ENCODE data around the gene NBEA. TPM values are rescaled to one million over a fixed set of nuclear protein-coding genes. Genes with fewer than 3 reads are reported as not detected.

Gene NBEA
- total RNA-seq, 1 donor: 4.0 TPM

DNA sequence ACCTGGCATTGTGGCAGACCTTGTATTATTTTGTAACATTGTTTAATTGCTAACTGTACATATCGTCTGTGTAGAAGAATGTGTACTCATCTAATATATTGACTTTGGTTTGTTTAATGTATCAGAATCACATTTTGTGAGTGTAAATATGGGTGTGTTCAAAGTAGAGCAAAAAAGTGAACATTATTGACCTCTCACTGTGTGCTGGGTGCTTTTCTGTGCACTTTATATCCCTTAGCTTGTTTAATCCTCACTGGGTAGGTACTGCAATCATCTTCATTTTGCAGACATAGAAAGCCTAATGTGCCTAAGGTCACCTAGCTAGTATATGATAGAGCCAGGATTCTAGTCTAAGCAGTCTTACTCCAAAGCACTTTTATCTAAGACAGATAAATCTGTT is 289.4 kb downstream of the NBEA start:
- Histone ChIP-seq H3K79me2 (ENCODE audit: insufficient read depth, low read length) (no peaks in the 10 kb centered on the region), H3K27ac (ENCODE audit: low read depth, low read length) (no peak overlapping the region), H3K27me3 (ENCODE audit: insufficient read depth, low read length) (no peaks in the 10 kb centered on the region), H3K4me2 (ENCODE audit: insufficient read depth, low read length) (no peak overlapping the region), H2AFZ (ENCODE audit: low read length) (no peak overlapping the region), H4K20me1 (ENCODE audit: insufficient read depth, low read length) (no peaks in the 10 kb centered on the region), H3K4me1 (ENCODE audit: insufficient read depth, low read length) (no peaks in the 10 kb centered on the region), H3K4me3 (ENCODE audit: insufficient read depth, low read length) (no peak overlapping the region), H3K36me3 (ENCODE audit: insufficient read depth, low read length) (no peaks in the 10 kb centered on the region), H3K9me3 (ENCODE audit: low read depth, low read length) (no peaks in the 10 kb centered on the region)
- TF ChIP-seq, protein P1, sequence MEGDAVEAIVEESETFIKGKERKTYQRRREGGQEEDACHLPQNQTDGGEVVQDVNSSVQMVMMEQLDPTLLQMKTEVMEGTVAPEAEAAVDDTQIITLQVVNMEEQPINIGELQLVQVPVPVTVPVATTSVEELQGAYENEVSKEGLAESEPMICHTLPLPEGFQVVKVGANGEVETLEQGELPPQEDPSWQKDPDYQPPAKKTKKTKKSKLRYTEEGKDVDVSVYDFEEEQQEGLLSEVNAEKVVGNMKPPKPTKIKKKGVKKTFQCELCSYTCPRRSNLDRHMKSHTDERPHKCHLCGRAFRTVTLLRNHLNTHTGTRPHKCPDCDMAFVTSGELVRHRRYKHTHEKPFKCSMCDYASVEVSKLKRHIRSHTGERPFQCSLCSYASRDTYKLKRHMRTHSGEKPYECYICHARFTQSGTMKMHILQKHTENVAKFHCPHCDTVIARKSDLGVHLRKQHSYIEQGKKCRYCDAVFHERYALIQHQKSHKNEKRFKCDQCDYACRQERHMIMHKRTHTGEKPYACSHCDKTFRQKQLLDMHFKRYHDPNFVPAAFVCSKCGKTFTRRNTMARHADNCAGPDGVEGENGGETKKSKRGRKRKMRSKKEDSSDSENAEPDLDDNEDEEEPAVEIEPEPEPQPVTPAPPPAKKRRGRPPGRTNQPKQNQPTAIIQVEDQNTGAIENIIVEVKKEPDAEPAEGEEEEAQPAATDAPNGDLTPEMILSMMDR (IDR thresholded peaks at IDR 0.05; ENCODE audit: extremely low read depth, low read depth, low read length): no peak
- no peak for DNase-seq (ENCODE audit: insufficient read length, low spot score, missing footprints)

GRCh38 chr13:35238274-35238673 is 296.2 kb downstream of the NBEA start:
- no peaks in the 10 kb centered on the region for H3K9me3 ChIP-seq (ENCODE audit: low read depth, low read length)
- TF ChIP-seq, protein P1 (IDR thresholded peaks at IDR 0.05; ENCODE audit: extremely low read depth, low read depth, low read length): no peak
- no peak for DNase-seq (ENCODE audit: insufficient read length, low spot score, missing footprints)
- H3K4me3 ChIP-seq (ENCODE audit: insufficient read depth, low read length): no peak overlapping the region
- H3K4me2 ChIP-seq (ENCODE audit: insufficient read depth, low read length): no peak overlapping the region
- H3K79me2 ChIP-seq (ENCODE audit: insufficient read depth, low read length): no peaks in the 10 kb centered on the region
- no peaks in the 10 kb centered on the region for H3K36me3 ChIP-seq (ENCODE audit: insufficient read depth, low read length)
- H2AFZ ChIP-seq (ENCODE audit: low read length): no peak overlapping the region
- no peaks in the 10 kb centered on the region for H3K27me3 ChIP-seq (ENCODE audit: insufficient read depth, low read length)
- no peak overlapping the region for H3K27ac ChIP-seq (ENCODE audit: low read depth, low read length)
- no peaks in the 10 kb centered on the region for H4K20me1 ChIP-seq (ENCODE audit: insufficient read depth, low read length)
- H3K4me1 ChIP-seq (ENCODE audit: insufficient read depth, low read length): no peaks in the 10 kb centered on the region

GRCh38 chr13:35252536-35253205 is 310.6 kb downstream of the NBEA start:
- Histone ChIP-seq H3K27ac (ENCODE audit: low read depth, low read length) (no peak overlapping the region), H3K9me3 (ENCODE audit: low read depth, low read length) (no peaks in the 10 kb centered on the region), H3K79me2 (ENCODE audit: insufficient read depth, low read length) (no peaks in the 10 kb centered on the region), H4K20me1 (ENCODE audit: insufficient read depth, low read length) (no peaks in the 10 kb centered on the region), H2AFZ (ENCODE audit: low read length) (no peak overlapping the region), H3K27me3 (ENCODE audit: insufficient read depth, low read length) (no peaks in the 10 kb centered on the region), H3K36me3 (ENCODE audit: insufficient read depth, low read length) (no peaks in the 10 kb centered on the region), H3K4me1 (ENCODE audit: insufficient read depth, low read length) (no peaks in the 10 kb centered on the region), H3K4me3 (ENCODE audit: insufficient read depth, low read length) (no peak overlapping the region), H3K4me2 (ENCODE audit: insufficient read depth, low read length) (no peak overlapping the region)
- no peak for DNase-seq (ENCODE audit: insufficient read length, low spot score, missing footprints)
- TF ChIP-seq, protein P1 (IDR thresholded peaks at IDR 0.05; ENCODE audit: extremely low read depth, low read depth, low read length): no peak

DNA sequence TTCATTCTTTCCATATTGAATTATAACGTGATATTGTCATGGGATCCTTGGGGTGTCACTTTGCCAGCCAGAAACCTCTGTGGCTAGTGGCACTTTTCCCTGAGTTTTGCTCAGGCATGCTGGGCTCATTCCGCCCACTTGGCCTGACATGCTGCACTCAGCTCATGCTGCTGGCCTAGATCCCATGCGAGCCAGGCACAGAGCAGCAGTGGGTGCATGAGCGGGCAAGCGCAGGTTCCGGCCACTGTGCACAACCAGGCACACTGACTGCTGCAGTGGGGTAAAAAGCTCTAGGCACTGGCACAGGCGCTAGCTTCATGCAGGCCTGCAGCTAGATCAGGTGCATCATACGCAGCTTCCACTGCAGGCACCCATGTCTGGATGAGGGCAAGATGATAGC is 313.2 kb downstream of the NBEA start:
- H3K4me3 ChIP-seq (ENCODE audit: insufficient read depth, low read length): no peak overlapping the region
- DNase-seq (ENCODE audit: insufficient read length, low spot score, missing footprints): no peak
- no peak overlapping the region for H3K27ac ChIP-seq (ENCODE audit: low read depth, low read length)
- H3K36me3 ChIP-seq (ENCODE audit: insufficient read depth, low read length): no peaks in the 10 kb centered on the region
- TF ChIP-seq, protein P1 (IDR thresholded peaks at IDR 0.05; ENCODE audit: extremely low read depth, low read depth, low read length): no peak
- no peaks in the 10 kb centered on the region for H3K9me3 ChIP-seq (ENCODE audit: low read depth, low read length)
- H3K4me2 ChIP-seq (ENCODE audit: insufficient read depth, low read length): no peak overlapping the region
- H4K20me1 ChIP-seq (ENCODE audit: insufficient read depth, low read length): no peaks in the 10 kb centered on the region
- no peaks in the 10 kb centered on the region for H3K27me3 ChIP-seq (ENCODE audit: insufficient read depth, low read length)
- no peak overlapping the region for H2AFZ ChIP-seq (ENCODE audit: low read length)
- no peaks in the 10 kb centered on the region for H3K79me2 ChIP-seq (ENCODE audit: insufficient read depth, low read length)
- H3K4me1 ChIP-seq (ENCODE audit: insufficient read depth, low read length): no peaks in the 10 kb centered on the region
